GM19238 (cell line): ENCODE results near the gene OSTM1.
"Not testable (repeated sequence)": the region's sequence is repeated elsewhere in the genome, so short reads cannot be mapped to it uniquely, and the experiment has no call there.

Experiments
- DNase-seq: peaks from one replicate; pipeline ENCODE4 v3.0.0; 2011; ENCODE audit warnings: low spot score; ENCODE audit not compliant: insufficient read length

OSTM1 gene

DNA sequence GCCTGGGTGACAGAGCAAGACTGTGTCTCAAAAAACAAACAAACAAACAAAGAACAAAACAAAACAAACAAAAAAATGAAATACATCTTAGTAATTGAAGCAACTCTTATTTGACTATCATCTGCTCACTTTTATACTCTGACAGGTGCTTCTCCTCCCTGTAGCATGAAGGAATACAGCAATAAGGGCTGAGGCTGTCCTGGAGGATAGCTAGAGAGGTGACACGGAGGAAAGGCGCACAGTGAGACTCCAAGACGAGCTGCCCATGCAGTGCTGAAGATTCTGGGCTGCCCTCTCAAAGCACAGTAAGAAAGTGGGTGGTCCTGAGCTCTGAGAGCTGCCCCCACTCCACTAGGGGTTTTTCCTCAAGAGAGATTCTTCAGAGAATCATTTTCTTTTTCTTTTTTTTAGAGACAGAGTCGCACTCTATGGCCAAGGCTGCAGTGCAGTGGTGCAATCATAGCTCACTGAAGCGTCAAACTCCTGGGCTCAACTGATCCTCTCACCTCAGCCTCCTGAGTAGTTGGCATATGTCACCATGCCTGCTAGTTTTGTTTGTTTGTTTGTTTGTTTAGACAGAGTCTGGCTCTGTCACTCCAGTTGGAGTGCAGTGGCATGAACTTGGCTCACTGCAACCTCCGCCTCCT lies 50.0 kb downstream of the OSTM1 start:
- DNase-seq: no peak

- no peak for DNase-seq
Observed at GRCh38 chr6:108020472-108021116, 53.9 kb downstream of the OSTM1 start.

- DNase-seq: not testable (repeated sequence)
Observed at GRCh38 chr6:108016283-108016682, 58.3 kb downstream of the OSTM1 start.

DNA sequence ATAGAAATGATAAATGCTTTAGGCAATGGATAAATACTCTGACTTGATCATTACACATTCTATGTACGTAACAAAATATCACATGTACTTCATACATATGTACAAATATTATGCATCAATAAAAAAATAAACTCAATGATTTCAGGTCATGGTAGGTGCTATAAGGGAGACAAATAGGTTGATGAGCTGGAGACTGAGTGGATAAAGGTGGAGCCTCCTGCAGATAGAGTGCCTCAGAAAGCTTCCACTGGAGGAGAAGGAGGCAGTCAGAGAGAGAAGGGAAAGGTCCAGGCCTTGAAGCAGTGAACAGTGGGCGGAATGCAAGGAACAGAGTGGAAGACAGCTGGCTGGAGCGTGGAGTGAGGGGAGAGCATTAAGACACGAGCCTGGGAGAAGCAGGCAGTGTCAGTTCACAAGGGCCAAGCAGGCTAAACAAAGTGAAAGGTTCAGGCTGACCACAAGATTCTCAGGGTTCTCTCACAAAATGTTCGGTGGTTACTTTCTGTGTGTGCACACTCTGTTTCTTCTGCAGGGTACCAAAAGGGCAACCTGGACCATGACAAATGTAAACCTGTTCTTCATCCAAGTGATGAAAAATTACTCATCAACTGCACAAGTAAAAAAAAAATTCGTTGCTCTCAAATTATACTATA lies 60.6 kb downstream of the OSTM1 start:
- no peak for DNase-seq

- DNase-seq: no peak
Observed at GRCh38 chr6:108009894-108010293, 64.6 kb downstream of the OSTM1 start.

DNA sequence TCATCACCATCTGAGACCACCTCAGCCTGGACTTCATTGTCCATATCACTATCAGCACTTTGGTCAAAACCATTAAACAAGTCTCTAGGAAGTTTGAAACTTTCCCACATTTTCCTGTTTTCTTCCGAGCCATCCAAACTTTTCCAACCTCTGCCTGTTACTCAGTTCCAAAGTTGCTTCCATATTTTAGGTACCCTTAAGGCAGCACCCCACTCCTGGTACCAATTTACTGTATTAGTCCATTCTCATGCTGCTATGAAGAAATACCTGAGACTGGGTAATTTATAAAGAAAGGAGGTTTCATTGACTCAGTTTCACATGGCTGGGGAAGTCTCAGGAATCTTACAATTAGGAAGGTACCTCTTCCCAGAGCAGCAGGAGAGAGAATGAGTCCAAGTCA lies 65.3 kb downstream of the OSTM1 start:
- not testable (repeated sequence) for DNase-seq

- no peak for DNase-seq
Observed at GRCh38 chr6:108008363-108008762, 66.2 kb downstream of the OSTM1 start.

- DNase-seq: no peak
Observed at GRCh38 chr6:108005961-108006360, 68.6 kb downstream of the OSTM1 start.

- DNase-seq: no peak
Observed at GRCh38 chr6:108004861-108005260, 69.7 kb downstream of the OSTM1 start.

DNA sequence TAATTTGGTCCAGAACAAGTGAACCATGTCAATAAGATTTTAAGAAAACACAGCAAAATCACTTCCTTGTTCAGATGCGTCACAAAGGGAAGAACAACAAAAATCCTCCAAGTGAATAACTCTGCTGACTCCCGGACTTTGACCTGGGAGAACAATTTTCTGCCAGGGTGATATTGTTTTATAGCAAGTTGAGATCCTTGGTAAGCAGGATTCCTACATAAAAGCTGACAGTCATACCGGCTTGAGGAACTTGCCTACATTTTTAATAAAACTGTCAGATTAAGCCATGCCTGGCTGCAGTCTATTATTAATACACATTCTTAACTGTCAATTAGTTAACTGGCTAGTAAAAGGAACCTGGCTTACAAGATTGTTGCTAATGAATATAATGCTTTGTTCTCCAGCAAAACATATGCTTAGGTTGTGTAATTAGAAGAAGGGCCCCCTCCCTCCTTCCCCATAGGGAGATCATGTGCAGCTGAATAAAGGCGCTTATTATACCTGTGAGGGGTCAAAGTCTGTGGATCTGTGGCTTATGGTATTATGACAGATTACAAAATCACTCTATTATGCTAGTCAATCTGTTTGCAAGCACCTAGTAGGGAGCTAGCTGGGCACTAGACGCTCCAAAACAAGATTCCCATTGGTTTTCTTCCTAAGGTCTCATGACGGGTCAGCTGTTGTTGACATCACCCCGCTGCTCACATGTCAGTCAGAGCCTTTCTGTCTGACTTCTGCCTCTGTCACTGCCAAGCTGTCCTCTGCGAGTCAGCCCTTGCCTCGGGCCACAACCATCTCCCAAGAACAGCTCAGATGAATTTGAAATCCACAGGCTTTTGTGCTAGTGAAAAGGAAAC lies 71.9 kb downstream of the OSTM1 start:
- DNase-seq: no peak

GRCh38 chr6:108001696-108002231 lies 72.8 kb downstream of the OSTM1 start:
- DNase-seq: no peak

- DNase-seq: not testable (repeated sequence)
Observed at GRCh38 chr6:108000259-108000658, 74.3 kb downstream of the OSTM1 start.

DNA sequence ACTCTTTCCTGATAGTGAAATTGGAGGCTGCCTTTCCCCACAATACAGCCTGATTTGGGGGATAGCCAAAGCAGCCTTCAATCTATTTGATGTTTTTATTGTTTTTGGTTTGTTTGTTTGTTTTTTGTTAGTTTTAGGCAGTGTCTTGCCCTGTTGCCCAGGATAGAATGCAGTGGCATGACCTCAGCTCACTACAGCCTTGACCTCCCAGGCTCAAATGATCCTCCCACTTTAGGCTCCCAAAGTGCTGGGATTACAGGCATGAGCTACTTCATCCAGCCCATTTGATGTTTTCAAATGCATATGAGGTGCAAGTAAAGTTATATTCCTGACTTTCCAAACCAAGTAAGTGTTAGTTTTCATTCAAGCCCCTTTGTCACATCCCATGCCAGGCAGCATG lies 75.2 kb downstream of the OSTM1 start:
- no peak for DNase-seq

GRCh38 chr6:107991772-107992550 lies 82.6 kb downstream of the OSTM1 start:
- DNase-seq: no peak
